Measurements from ENCODE around the gene COMTD1.

DNA sequence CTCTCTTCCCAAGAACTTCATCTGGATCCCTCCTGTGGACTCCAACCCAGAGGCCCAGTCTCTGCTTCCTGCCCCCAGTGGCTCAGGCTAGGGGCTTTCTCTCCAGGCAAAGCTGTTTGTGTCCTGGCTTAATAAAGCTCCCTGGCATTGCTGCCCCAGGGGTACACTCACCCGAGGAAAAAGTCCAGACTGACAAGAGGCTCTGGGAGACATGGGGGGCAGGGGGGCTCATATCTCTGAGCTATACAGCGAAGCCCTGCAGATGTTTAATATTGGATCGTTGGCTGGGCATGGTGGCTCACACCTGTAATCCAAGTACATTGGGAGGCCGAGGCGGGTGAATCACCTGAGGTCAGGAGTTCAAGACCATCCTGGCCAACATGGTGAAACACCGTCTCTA, 10.7 kb upstream of the COMTD1 start:
- no peak for TF ChIP-seq ZEB2 (tag by site-specific recombination; IDR thresholded peaks at IDR 0.05)
- TF ChIP-seq, protein P1, sequence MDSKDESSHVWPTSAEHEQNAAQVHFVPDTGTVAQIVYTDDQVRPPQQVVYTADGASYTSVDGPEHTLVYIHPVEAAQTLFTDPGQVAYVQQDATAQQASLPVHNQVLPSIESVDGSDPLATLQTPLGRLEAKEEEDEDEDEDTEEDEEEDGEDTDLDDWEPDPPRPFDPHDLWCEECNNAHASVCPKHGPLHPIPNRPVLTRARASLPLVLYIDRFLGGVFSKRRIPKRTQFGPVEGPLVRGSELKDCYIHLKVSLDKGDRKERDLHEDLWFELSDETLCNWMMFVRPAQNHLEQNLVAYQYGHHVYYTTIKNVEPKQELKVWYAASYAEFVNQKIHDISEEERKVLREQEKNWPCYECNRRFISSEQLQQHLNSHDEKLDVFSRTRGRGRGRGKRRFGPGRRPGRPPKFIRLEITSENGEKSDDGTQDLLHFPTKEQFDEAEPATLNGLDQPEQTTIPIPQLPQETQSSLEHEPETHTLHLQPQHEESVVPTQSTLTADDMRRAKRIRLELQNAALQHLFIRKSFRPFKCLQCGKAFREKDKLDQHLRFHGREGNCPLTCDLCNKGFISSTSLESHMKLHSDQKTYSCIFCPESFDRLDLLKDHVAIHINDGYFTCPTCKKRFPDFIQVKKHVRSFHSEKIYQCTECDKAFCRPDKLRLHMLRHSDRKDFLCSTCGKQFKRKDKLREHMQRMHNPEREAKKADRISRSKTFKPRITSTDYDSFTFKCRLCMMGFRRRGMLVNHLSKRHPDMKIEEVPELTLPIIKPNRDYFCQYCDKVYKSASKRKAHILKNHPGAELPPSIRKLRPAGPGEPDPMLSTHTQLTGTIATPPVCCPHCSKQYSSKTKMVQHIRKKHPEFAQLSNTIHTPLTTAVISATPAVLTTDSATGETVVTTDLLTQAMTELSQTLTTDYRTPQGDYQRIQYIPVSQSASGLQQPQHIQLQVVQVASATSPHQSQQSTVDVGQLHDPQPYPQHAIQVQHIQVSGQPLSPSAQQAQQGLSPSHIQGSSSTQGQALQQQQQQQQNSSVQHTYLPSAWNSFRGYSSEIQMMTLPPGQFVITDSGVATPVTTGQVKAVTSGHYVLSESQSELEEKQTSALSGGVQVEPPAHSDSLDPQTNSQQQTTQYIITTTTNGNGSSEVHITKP (tag by site-specific recombination; IDR thresholded peaks at IDR 0.05): no peak
- TF ChIP-seq ZNF202 (tag by site-specific recombination; IDR thresholded peaks at IDR 0.05; ENCODE audit: borderline replicate concordance): no peak

Measured in HEK293 (cell line).